Loucy (cell line): Measurements from ENCODE around the gene ZFYVE27.

Source experiments
- H2AFZ ChIP-seq: fragments of 200-600 bp; sonication (generic); 2 replicates; pipeline ENCODE4 v1.6.0; 2016; ENCODE audit warnings: antibody characterized with exemption, mild to moderate bottlenecking, low read length, moderate library complexity
- H3F3A ChIP-seq: fragments of 200-600 bp; 2 replicates; pipeline ENCODE4 v1.6.0; 2016; ENCODE audit warnings: antibody characterized with exemption, low read depth, mild to moderate bottlenecking
- H3K27me3 ChIP-seq: fragments of 200-600 bp; sonication (generic); 2 replicates; pipeline ENCODE4 v1.6.1; 2014; ENCODE audit warnings: low read length, mild to moderate bottlenecking; ENCODE audit not compliant: insufficient read depth, poor library complexity, severe bottlenecking
- H3K36me3 ChIP-seq: fragments of 200-600 bp; sonication (generic); 2 replicates; pipeline ENCODE4 v1.6.1; 2016; ENCODE audit warnings: low read length; ENCODE audit not compliant: insufficient read depth
- H3K4me1 ChIP-seq: fragments of 200-600 bp; sonication (generic); 2 replicates; pipeline ENCODE4 v1.5.1; 2014; ENCODE audit warnings: low read length, mild to moderate bottlenecking; ENCODE audit not compliant: insufficient read depth, poor library complexity, severe bottlenecking
- H3K4me2 ChIP-seq: fragments of 200-600 bp; sonication (generic); 2 replicates; pipeline ENCODE4 v1.6.0; 2014; ENCODE audit warnings: antibody characterized with exemption, low read length, low read depth, mild to moderate bottlenecking; ENCODE audit not compliant: poor library complexity, severe bottlenecking
- H3K4me3 ChIP-seq: fragments of 200-600 bp; sonication (generic); 2 replicates; pipeline ENCODE4 v1.5.1; 2014; ENCODE audit warnings: low read length, mild to moderate bottlenecking, mixed read lengths; ENCODE audit not compliant: poor library complexity, severe bottlenecking
- H3K79me2 ChIP-seq: fragments of 200-600 bp; sonication (generic); 2 replicates; pipeline ENCODE4 v1.6.1; 2014; ENCODE audit warnings: low read length; ENCODE audit not compliant: insufficient read depth
- H3K9ac ChIP-seq: fragments of 200-600 bp; sonication (generic); 2 replicates; pipeline ENCODE4 v1.6.0; 2014; ENCODE audit warnings: mild to moderate bottlenecking, low read depth, low read length, moderate library complexity; ENCODE audit not compliant: poor library complexity, severe bottlenecking
- H3K9me2 ChIP-seq: fragments of 200-600 bp; sonication (generic); replicated peaks from 2 replicates; pipeline ENCODE4 v1.6.1; 2016; ENCODE audit warnings: low read depth, low read length, mixed read lengths
- H3K9me3 ChIP-seq: fragments of 200-600 bp; sonication (generic); 2 replicates; pipeline ENCODE4 v1.6.1; 2014; ENCODE audit warnings: mild to moderate bottlenecking, antibody characterized with exemption, low read length, low read depth; ENCODE audit not compliant: insufficient read depth
- H4K20me1 ChIP-seq: fragments of 200-600 bp; sonication (generic); 2 replicates; pipeline ENCODE4 v1.6.0; 2014; ENCODE audit warnings: antibody characterized with exemption, low read length, mild to moderate bottlenecking; ENCODE audit not compliant: insufficient read depth, poor library complexity, severe bottlenecking
- CTCF ChIP-seq: fragments of 200-600 bp; sonication (generic); conservative IDR thresholded peaks from 2 replicates; pipeline ENCODE4 v1.5.1; 2014; ENCODE audit warnings: mild to moderate bottlenecking, antibody characterized with exemption, low read length
- EZH2phosphoT487 ChIP-seq: fragments of 200-600 bp; IDR thresholded peaks from 2 replicates; pipeline ENCODE4 v1.6.1; 2018; ENCODE audit warnings: antibody characterized with exemption, mild to moderate bottlenecking, moderate library complexity, borderline replicate concordance

The ZFYVE27 gene

GRCh38 chr10:97759946-97760345 lies 23.0 kb downstream of the ZFYVE27 start:
- H3F3A ChIP-seq, result no peaks in the 10 kb centered on the region
- no peak overlapping the region for H3K4me3 ChIP-seq
- H3K27me3 ChIP-seq, result no peaks in the 10 kb centered on the region
- H3K36me3 ChIP-seq, result peaks cover 62% of the 10 kb centered on the region; the same call in 1 of the 2 replicates
- H3K9ac ChIP-seq, result no peak overlapping the region
- no peaks in the 10 kb centered on the region for H3K4me1 ChIP-seq
- H4K20me1 ChIP-seq, result no peaks in the 10 kb centered on the region
- H2AFZ ChIP-seq, result no peak overlapping the region
- TF ChIP-seq EZH2phosphoT487 (no peak), CTCF (no peak)
- H3K4me2 ChIP-seq, result no peak overlapping the region
- H3K9me3 ChIP-seq, result no peaks in the 10 kb centered on the region
- H3K79me2 ChIP-seq, result no peaks in the 10 kb centered on the region
- H3K9me2 ChIP-seq, result no peaks in the 10 kb centered on the region

GRCh38 chr10:97760461-97761257 lies 23.7 kb downstream of the ZFYVE27 start:
- Histone ChIP-seq H3F3A (no peaks in the 10 kb centered on the region), H3K79me2 (no peaks in the 10 kb centered on the region), H3K9ac (no peak overlapping the region), H3K4me3 (no peak overlapping the region), H2AFZ (no peak overlapping the region), H3K9me3 (no peaks in the 10 kb centered on the region), H3K4me2 (no peak overlapping the region), H3K9me2 (no peaks in the 10 kb centered on the region), H3K4me1 (no peaks in the 10 kb centered on the region), H3K36me3 (peaks cover 55% of the 10 kb centered on the region; the same call in 1 of the 2 replicates), H4K20me1 (no peaks in the 10 kb centered on the region), H3K27me3 (no peaks in the 10 kb centered on the region)
- TF ChIP-seq CTCF (no peak), EZH2phosphoT487 (no peak)

- Histone ChIP-seq H3K36me3 (peaks cover 47% of the 10 kb centered on the region; the same call in 1 of the 2 replicates), H3K9me2 (no peaks in the 10 kb centered on the region), H2AFZ (no peak overlapping the region), H3K79me2 (no peaks in the 10 kb centered on the region), H3K4me2 (no peak overlapping the region), H3K27me3 (no peaks in the 10 kb centered on the region), H3K9ac (no peak overlapping the region), H3K4me1 (no peaks in the 10 kb centered on the region), H4K20me1 (no peaks in the 10 kb centered on the region), H3K4me3 (no peak overlapping the region), H3F3A (no peaks in the 10 kb centered on the region), H3K9me3 (no peaks in the 10 kb centered on the region)
- TF ChIP-seq CTCF (no peak), EZH2phosphoT487 (no peak)
These were observed 24.5 kb downstream of the ZFYVE27 start for GRCh38 chr10:97761331-97761865.
